ENCODE results near the gene CASS4.

DNA sequence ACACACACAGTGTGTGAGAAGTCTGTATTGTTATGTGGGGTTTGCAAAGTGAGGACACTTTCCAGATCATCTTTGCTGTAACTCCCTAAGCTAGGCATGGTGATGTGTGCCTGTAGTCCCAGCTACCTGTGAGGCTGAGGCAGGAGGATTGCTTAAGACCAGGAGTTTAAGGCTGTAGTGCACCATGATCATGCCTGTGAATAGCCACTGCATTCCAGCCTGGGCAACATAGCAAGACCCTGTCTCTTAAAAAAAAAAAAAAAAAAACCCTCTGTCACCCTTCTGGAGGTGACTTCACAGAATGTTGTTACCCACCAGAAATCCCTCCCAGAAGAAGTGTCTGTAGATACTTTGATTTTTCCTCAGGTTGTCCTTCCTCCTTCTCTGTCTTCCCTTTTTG is 14.9 kb downstream of the CASS4 start:
- TF ChIP-seq, protein P1, sequence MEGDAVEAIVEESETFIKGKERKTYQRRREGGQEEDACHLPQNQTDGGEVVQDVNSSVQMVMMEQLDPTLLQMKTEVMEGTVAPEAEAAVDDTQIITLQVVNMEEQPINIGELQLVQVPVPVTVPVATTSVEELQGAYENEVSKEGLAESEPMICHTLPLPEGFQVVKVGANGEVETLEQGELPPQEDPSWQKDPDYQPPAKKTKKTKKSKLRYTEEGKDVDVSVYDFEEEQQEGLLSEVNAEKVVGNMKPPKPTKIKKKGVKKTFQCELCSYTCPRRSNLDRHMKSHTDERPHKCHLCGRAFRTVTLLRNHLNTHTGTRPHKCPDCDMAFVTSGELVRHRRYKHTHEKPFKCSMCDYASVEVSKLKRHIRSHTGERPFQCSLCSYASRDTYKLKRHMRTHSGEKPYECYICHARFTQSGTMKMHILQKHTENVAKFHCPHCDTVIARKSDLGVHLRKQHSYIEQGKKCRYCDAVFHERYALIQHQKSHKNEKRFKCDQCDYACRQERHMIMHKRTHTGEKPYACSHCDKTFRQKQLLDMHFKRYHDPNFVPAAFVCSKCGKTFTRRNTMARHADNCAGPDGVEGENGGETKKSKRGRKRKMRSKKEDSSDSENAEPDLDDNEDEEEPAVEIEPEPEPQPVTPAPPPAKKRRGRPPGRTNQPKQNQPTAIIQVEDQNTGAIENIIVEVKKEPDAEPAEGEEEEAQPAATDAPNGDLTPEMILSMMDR (IDR thresholded peaks at IDR 0.05) = no peak
- TF ChIP-seq POLR2A (IDR thresholded peaks at IDR 0.05) = no peak
